Epidermal melanocyte (primary cell): ENCODE data around the gene CHID1.
A peak's percentile ranks its signal among the peaks of the same experiment; 100 is the strongest.

Experiments
- DNase-seq: peaks from one replicate; pipeline ENCODE4 v3.0.0; 2011; ENCODE audit warnings: low spot score; ENCODE audit not compliant: insufficient read length

CHID1 gene

GRCh38 chr11:825366-826226 is 85.0 kb downstream of the CHID1 start:
- DNase-seq = no peak

GRCh38 chr11:824942-825341 is 85.7 kb downstream of the CHID1 start:
- no peak for DNase-seq

GRCh38 chr11:824292-824880 is 86.2 kb downstream of the CHID1 start:
- no peak for DNase-seq

- DNase-seq = no peak
Measured at GRCh38 chr11:823441-824291, 86.9 kb downstream of the CHID1 start.

- no peak for DNase-seq
Measured at GRCh38 chr11:821512-822371, 88.9 kb downstream of the CHID1 start.

- DNase-seq = peak; percentile 96
Measured at GRCh38 chr11:820655-821511, 89.7 kb downstream of the CHID1 start.

- peak; percentile 72 for DNase-seq
Measured at GRCh38 chr11:819943-820649, 90.5 kb downstream of the CHID1 start.

GRCh38 chr11:819129-819931 is 91.3 kb downstream of the CHID1 start:
- peak; percentile 96 for DNase-seq

- no peak for DNase-seq
Measured at GRCh38 chr11:818396-819128, 92.0 kb downstream of the CHID1 start, which contains the start of gene PNPLA2. PNPLA2 (plus strand) TSS chr11:818914; CDS start chr11:819719, 805 bp downstream.
